ENCODE data around the gene HIPK1. TPM values are rescaled to one million over a fixed set of nuclear protein-coding genes. Genes with fewer than 3 reads are reported as not detected.

The HIPK1 gene
- total and polyA plus RNA-seq, 2 of the 13 experiments (the other 11 are each of a cell fraction or from before 2014, with no cell fraction given), result 20.8 to 33.4 TPM

DNA sequence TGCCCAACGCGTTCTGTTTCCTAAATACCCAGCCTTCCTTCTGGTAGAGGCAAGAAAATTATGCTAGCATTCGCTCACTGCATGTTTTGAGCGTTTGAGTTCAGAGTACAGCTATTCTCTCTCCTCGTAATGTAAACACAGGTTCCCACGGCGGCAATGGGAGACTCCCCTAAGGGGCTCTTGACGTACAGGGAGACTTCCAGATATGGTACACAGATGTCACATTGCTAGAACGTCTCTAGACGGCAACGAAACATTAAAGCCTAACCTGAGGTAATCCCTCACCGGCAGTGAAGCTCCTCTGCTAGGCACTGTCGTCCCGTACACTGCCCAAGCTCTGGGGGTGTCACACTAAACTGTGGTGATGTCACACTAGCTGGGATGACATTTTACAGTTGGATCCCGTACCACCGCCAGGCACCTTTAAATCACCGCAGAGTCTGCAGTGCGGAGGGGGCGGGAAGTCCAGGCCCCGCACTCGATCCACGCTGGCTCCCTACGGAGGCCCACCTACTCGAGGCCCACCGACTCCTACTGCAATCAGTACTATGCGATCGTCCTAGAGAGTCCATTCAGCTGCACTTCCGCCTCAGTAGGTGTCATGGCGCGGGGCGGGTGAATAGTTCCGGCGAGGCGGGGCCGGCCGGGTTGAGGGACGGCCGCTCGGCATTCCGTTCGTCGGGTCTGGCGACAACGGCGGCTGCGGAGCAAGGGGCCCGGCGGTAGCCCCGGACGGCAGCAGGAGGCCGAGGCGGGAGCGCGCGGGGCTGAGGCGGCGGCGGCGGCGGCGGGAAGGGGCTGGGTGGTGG, at the start of gene HIPK1 (continued):
- TF ChIP-seq ZSCAN9 (CRISPR knock-in tag; IDR thresholded peaks at IDR 0.05; ENCODE audit: borderline replicate concordance), result no peak; the same call in 1 of the 2 replicates
- TF ChIP-seq, protein P1, sequence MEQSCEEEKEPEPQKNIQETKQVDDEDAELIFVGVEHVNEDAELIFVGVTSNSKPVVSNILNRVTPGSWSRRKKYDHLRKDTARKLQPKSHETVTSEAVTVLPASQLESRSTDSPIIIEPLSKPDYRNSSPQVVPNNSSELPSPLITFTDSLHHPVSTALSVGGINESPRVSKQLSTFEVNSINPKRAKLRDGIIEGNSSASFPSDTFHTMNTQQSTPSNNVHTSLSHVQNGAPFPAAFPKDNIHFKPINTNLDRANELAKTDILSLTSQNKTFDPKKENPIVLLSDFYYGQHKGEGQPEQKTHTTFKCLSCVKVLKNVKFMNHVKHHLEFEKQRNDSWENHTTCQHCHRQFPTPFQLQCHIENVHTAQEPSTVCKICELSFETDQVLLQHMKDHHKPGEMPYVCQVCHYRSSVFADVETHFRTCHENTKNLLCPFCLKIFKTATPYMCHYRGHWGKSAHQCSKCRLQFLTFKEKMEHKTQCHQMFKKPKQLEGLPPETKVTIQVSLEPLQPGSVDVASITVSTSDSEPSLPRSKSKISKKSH (CRISPR knock-in tag; IDR thresholded peaks at IDR 0.05; ENCODE audit: borderline replicate concordance), result no peak; the same call in 1 of the 2 replicates
- TF ChIP-seq PHF5A (CRISPR knock-in tag; IDR thresholded peaks at IDR 0.05; ENCODE audit: low read depth, unreplicated experiment), result no peak
- peak; percentile 71 to 84 for TF ChIP-seq POLR2A (IDR thresholded peaks at IDR 0.05; ENCODE audit: insufficient read depth in 1 of 2, low read depth in 2 of 2, low read length in 2 of 2)
- no peak for TF ChIP-seq ZNF7 (CRISPR knock-in tag; IDR thresholded peaks at IDR 0.05)
- TF ChIP-seq ARNT2 (CRISPR knock-in tag; IDR thresholded peaks at IDR 0.05; ENCODE audit: low read depth), result peak; percentile 53
- TF ChIP-seq, protein P2, sequence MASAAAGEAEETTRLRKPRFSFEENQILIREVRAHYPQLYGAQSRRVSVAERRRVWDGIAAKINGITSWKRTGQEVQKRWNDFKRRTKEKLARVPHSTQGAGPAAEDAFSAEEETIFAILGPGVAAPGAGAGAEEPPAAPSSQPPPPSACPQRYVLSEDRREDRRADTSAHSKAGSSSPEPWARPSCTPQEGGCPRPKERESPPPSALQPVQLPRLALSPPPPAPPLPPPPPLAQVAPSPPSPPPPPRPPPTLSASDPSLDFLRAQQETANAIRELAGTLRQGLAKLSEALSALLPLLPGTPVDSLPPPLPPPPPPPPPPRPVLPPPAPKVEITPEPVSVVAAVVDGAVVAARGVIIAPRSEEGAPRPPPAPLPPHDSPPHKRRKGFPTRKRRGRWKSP (CRISPR knock-in tag; IDR thresholded peaks at IDR 0.05), result peak; percentile 48; the same call in 1 of the 2 replicates
- TF ChIP-seq ZSCAN5A (CRISPR knock-in tag; IDR thresholded peaks at IDR 0.05; ENCODE audit: borderline replicate concordance), result peak; percentile 62; the same call in 1 of the 2 replicates
- no peak; the same call in 1 of the 2 replicates for TF ChIP-seq ZBTB4 (CRISPR knock-in tag; IDR thresholded peaks at IDR 0.05; ENCODE audit: borderline replicate concordance)
